ENCODE measurements around the gene RHEB. TPM values are rescaled to one million over a fixed set of nuclear protein-coding genes. Genes with fewer than 3 reads are reported as not detected.
A peak's percentile ranks its signal among the peaks of the same experiment; 100 is the strongest.

Gene RHEB
- total and polyA plus RNA-seq, 7 donors, result 98.0 to 248 (median 167) TPM

- Histone ChIP-seq H3K4me3 (no peak overlapping the region), H3K27ac (no peak overlapping the region), H3K36me3 (ENCODE audit: insufficient read depth in 1 of 2, low read depth in 1 of 2) (peaks cover 11 to 51% of the 10 kb centered on the region in 2 donors), H3K27me3 (ENCODE audit: insufficient read depth in 3 of 3, low read length in 2 of 3) (no peaks in the 10 kb centered on the region), H3K4me1 (no peaks in the 10 kb centered on the region), H3K9me3 (no peaks in the 10 kb centered on the region)
- intact Hi-C loops (cut with DNase I), result loop anchor here (2.0 to 10.0 kb wide), 2 partner anchors 51 to 195 kb away; no protein-coding TSS in a partner anchor
- no peak for TF ChIP-seq CTCF (IDR thresholded peaks at IDR 0.05)
- 85 to 89% (median 88%) methylated on average over 5 of the region's 5 CpGs for WGBS, 3 donors
- ATAC-seq (no peak), DNase-seq (no peak)
Observed at GRCh38 chr7:151559557-151560183, 40.0 kb upstream of the RHEB start.

- Histone ChIP-seq H3K4me1 (no peaks in the 10 kb centered on the region), H3K27ac (no peak overlapping the region), H3K9me3 (no peaks in the 10 kb centered on the region), H3K36me3 (ENCODE audit: insufficient read depth in 1 of 2, low read depth in 1 of 2) (peaks cover 11 to 43% of the 10 kb centered on the region in 2 donors), H3K27me3 (ENCODE audit: insufficient read depth in 3 of 3, low read length in 2 of 3) (no peaks in the 10 kb centered on the region), H3K4me3 (no peak overlapping the region)
- ATAC-seq, result no peak
- 68 to 75% (median 69%) methylated on average over 6 of the region's 6 CpGs for WGBS, 3 donors
- no peak for DNase-seq
- intact Hi-C loops (cut with DNase I), result loop anchor here in 1 of 2 donors (2.0 kb wide), 1 partner anchor 52 kb away; no protein-coding TSS in a partner anchor
- no peak for TF ChIP-seq CTCF (IDR thresholded peaks at IDR 0.05)
Observed at GRCh38 chr7:151558575-151558974, 38.9 kb upstream of the RHEB start.

GRCh38 chr7:151556592-151556991, 36.9 kb upstream of the RHEB start:
- Histone ChIP-seq H3K27me3 (ENCODE audit: insufficient read depth in 3 of 3, low read length in 2 of 3) (no peaks in the 10 kb centered on the region), H3K27ac (no peak overlapping the region), H3K4me1 (peaks cover 8% of the 10 kb centered on the region), H3K4me3 (no peak overlapping the region), H3K9me3 (no peaks in the 10 kb centered on the region), H3K36me3 (ENCODE audit: insufficient read depth in 1 of 2, low read depth in 1 of 2) (peaks cover 10 to 38% of the 10 kb centered on the region in 2 donors)
- no peak for TF ChIP-seq CTCF (IDR thresholded peaks at IDR 0.05)
- no peak for ATAC-seq
- intact Hi-C loops (cut with DNase I), result no loop called here
- 96 to 98% (median 98%) methylated on average over 12 of the region's 12 CpGs for WGBS, 3 donors
- no peak for DNase-seq

- Histone ChIP-seq H3K36me3 (ENCODE audit: insufficient read depth in 1 of 2, low read depth in 1 of 2) (peaks cover 0 to 11% of the 10 kb centered on the region in 2 donors), H3K4me3 (no peak overlapping the region), H3K9me3 (no peaks in the 10 kb centered on the region), H3K4me1 (peaks cover 8% of the 10 kb centered on the region), H3K27me3 (ENCODE audit: insufficient read depth in 3 of 3, low read length in 2 of 3) (no peaks in the 10 kb centered on the region), H3K27ac (no peak overlapping the region)
- DNase-seq (no peak), ATAC-seq (peak in 1 of 4 donors; percentile 25)
- 69 to 76% (median 73%) methylated on average over 13 to 15 of the region's 15 CpGs for WGBS, 3 donors
- TF ChIP-seq CTCF (IDR thresholded peaks at IDR 0.05), result no peak
- intact Hi-C loops (cut with DNase I), result no loop called here
Observed at GRCh38 chr7:151553356-151553755, 33.7 kb upstream of the RHEB start.
